Endometrial microvascular endothelial cells (primary cell): ENCODE data around the gene AP4E1. TPM values are rescaled to one million over a fixed set of nuclear protein-coding genes. Genes with fewer than 3 reads are reported as not detected.
"Not testable (repeated sequence)": the region's sequence is repeated elsewhere in the genome, so short reads cannot be mapped to it uniquely, and the experiment has no call there.

ENCODE experiments used
- in situ Hi-C: cut with HindIII; loops from 2 replicates; pipeline ENCODE4 v1.10.0; 2017; ENCODE audit warnings: low sequenced_read_pairs, low pct_unique_long_range_greater_than_20kb; ENCODE audit errors: inconsistent ontology term
- total RNA-seq: library from RNA; depleted of rRNA; stranded (reverse); fragments of >200 nt; gene quantifications from one replicate; pipeline ENCODE4 v1.2.3, GENCODE V29; 2015; ENCODE audit errors: inconsistent ontology term

AP4E1 gene
- total RNA-seq, 1 donor from 2014 or later = 10.6 TPM

DNA sequence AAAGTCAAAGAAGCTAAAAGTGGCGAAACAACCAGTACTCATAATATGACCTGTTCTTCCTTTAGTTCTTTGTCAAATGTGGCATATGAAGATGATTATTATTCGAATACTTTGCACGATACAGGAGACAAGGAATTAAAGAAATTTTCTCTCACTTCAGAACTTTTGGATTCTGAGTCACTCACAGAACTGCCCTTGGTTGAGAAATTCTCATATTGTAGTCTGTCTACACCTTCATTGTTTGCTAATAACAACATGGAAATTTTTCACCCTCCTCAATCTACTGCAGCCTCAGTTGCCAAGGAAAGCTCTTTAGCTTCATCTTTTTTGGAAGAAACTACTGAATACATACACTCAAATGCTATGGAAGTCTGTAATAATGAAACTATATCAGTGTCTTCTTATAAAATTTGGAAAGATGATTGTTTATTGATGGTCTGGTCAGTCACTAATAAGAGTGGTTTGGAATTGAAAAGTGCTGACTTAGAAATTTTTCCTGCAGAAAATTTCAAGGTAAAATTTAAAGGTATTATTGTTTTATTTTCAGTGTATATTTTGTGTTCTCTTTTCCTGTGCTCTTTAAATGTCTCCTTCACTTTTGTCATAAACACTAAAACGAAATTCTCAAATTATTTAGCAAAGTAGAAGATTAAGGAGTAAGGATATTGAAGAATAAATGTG lies 89.0 kb downstream of the AP4E1 start:
- in situ Hi-C loops = no loop called here

DNA sequence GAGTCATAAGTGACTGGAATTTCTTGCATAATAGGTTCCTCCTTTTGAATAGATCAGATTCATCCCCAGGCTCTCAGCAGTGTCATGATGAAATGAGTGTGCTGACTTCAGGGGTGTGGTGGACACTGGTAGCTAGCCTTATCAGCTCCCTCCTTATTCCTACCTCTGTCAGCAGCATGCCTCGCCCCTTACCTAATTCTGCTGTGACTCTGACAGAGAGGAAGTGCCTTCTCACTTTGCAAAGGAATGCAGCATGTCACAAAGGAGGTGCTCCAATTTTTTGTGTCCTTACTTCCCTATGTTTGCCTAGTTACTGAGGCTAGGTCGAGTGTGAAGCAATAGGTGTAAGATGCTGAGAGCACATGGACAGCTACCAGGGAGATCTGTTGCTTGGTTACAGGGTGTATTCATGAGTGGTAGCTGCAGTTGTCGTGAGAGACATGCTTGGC lies 95.6 kb downstream of the AP4E1 start:
- in situ Hi-C loops = no loop called here

DNA sequence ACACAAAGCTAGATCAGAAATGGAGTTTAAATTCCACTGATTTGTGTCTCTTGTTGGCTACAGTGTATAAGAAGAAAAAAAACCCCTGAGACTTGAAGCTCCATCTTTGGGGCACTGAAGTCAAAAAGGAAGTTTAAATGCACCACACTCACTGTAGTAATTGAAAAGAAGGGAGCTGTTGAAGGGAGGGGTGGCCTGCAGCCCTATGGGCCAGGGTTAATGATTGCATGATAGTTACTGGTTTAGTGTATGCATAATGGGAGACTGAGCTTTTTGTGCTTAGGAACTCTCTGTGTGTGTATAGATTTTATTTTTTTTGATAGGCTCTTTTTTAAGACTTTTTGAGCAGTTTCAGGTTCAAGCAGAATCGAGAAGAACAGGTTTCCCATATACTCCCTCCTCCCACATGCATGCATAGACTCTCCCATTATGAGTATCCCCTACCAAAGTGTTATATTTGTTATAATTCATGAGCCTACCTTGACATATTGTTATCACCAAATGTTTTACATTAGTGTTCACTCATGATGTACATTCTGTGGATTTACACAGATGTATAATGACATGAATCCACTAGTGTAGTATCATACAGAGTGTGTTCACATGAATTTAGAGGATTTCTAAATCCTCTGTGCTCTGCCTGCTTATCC lies 98.0 kb downstream of the AP4E1 start:
- in situ Hi-C loops = no loop called here

DNA sequence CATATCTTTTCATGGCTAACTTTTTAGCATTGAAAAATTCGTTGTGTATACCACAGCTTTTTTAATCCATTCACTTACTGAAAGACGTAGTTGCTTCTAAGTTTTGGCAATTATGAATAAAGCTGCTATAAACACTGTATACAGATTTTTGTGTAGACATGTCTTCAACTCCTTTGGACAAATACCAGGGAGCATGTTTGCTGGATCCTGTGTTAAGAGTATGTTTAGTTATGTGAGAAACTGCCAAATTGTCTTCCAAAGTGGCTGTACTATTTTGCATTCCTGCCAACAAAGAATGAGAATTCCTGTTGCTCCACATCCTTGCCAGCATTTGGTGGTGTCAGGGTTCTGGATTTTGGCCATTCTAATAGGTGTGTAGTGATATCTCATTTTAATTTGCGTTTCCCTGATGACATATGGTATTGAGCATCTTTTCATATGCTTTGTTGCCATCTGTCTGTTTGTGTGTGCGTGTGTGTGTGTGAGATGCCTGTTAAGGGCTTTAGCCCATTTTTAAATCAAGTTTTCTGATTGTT lies 98.7 kb downstream of the AP4E1 start:
- in situ Hi-C loops = no loop called here

DNA sequence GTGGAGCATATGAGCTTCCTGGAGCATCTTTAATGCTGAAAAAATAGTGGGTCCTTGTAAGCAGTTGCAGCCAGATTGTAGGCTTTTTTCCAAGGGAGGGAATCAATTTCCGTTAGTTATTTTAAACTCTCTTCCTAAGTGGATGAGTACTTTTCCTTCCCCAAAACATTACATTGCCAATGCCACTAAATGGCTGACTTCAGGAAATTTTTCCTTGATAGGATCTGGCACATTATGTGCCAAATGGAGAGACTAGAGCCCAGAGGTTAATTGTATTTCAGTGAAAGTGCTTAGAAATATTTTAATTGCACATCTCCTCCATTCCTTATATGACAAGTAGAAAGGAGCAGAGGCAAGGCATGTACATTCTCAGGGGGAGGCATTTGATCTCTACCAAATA lies 102.7 kb downstream of the AP4E1 start:
- in situ Hi-C loops = no loop called here

DNA sequence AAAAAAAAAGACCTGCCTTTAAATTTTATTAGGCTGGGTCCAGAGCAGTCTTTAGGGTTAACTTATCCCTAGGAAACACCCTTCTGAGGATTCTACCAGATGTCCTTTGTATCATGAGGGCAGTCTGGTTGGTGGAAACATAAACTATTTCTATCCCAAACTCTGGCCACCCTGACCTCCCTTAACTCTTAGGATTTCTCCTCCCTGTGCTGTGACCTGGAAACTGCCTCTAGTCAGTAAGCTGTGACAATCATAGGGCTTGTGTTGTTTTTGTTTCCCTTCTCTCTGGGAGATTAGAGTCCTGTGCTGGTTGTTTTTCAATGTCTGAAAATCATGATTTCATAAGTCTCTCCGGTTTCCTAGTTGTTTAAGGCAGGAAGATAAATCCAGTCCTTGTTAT lies 108.1 kb downstream of the AP4E1 start:
- in situ Hi-C loops = no loop called here

DNA sequence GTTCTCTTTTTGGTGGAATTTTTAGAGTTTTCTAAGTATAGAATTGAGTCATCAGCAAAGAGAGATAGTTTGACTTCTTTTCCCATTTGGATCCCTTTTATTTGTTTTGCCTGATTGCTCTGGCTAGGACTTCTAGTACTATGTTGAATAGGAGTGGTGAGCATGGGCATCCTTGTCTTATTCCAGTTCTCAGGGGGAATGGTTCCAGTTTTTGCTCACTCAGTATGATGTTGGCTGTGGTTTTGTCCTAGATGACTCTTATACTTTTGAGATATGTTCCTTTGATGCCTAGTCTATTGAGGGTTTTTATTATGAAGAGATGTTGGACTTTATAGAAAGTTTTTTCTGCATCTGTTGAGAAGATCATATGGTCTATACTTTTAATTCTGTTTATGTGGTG lies 113.7 kb downstream of the AP4E1 start:
- in situ Hi-C loops = no loop called here

DNA sequence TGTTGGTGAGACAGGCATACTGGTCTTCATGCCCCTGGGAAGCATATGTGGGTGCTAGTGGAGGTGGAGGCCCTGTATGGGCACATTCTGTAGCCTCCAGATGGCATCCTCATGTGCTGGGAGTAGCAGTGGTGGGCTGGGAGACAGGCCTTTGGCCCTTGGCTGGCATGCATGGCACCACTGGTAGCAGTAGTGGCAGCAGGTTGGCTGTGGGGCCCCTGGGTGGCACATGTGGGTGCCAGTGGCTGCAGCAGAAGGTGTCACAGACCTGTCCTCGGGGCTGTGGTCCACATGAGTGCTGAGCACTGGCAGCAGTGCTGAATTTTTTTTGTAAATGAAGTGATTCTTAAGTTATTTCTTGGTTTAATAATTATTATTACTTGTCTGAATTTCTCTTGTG lies 115.0 kb downstream of the AP4E1 start:
- in situ Hi-C loops = no loop called here

DNA sequence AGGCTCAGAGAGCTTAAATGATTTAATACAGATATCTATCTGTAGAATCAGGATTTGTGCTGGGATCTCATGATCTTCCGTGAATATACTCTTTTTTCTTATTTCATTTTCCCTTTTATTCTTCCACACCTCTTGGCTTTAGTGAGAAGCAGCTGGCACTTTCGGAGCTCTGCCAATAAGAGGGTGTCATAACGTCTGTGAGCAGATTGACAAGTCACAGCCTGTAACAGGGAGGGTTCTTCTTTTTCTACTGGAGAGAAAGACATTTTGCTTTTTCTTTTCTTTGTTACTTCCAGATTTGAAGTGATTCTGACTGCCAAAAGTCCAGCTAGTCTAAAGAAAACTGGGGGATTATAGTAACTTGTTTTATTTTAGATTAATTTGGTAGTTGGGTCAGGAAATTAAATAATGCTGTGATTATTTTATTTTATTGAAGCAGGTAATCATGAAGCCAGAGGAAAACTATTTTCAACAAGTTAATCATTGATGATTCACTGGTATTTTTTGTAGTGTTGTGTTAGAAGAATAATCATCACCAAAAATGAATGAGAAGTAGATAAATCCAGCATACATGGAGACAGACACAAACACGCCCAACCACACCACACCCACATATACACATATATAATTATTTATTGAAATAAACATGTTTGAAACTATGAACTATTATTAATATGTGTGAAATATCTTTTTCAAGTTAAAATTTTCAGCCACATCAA lies 116.4 kb downstream of the AP4E1 start:
- in situ Hi-C loops = no loop called here

DNA sequence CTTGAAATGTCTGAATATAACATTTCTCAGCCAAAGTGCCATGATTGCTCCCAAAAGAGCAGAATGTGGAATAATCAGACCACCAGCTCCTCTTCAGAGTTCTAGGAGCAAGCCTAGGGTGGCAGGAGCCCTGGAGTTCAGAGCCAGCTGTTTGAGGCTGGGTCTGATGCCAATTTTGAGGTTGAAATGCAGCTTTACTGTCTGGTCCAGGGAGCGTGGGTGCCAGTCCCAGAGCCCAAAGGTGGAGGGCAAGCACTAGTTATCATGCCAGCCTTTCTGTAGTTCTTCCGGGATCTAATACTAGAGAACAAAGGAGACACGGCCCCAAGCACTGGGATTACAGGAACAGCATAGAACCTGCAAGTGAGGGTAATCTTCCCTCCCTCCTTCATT lies 117.0 kb downstream of the AP4E1 start:
- in situ Hi-C loops = no loop called here

DNA sequence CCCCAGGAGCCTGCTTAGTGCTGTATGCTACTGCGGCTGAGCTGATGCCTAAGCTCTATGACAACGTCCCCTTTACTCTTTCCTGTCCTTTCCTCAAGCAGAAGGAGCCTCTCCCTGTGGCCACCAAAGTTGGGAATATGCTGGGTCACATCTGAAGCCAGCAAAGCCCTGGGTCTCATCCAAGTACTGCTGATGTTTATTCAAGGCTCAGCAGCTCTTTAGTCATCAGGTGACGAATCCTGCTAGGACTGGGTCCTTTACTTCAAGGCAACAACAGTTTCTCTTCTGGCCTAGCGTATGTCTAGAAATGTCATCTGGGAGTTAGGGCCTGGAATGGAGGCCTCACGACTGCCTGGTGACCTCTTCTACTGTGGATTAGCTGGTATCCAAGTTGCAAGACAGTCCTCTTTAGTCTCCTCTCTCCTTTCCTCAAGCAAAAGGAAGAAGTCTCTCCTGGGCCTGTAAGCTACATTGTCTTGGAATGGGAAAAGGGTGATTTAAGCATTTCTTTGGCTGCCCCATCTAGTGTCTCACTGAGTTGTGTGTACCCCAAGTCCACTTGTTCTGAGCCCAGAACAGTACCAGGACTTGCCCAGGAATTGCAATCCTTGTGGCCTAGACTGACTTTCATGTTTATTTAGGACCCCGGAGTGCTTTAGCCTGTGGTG lies 122.3 kb downstream of the AP4E1 start:
- in situ Hi-C loops = no loop called here

DNA sequence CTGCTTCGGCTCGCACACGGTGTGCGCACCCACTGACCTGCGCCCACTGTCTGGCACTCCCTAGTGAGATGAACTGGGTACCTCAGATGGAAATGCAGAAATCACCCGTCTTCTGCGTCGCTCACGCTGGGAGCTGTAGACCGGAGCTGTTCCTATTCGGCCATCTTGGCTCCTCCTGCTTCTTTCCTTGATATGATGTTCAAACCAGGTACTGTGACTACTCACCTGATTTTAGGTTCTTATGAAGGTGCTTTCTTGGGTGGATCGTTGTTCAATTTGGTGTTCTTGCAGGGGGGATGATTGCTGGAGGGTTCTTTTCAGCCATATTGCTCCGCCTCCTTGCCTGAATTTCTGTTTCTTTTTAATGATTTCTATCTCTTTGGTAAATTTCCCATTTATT lies 129.0 kb downstream of the AP4E1 start:
- in situ Hi-C loops = not testable (repeated sequence)

DNA sequence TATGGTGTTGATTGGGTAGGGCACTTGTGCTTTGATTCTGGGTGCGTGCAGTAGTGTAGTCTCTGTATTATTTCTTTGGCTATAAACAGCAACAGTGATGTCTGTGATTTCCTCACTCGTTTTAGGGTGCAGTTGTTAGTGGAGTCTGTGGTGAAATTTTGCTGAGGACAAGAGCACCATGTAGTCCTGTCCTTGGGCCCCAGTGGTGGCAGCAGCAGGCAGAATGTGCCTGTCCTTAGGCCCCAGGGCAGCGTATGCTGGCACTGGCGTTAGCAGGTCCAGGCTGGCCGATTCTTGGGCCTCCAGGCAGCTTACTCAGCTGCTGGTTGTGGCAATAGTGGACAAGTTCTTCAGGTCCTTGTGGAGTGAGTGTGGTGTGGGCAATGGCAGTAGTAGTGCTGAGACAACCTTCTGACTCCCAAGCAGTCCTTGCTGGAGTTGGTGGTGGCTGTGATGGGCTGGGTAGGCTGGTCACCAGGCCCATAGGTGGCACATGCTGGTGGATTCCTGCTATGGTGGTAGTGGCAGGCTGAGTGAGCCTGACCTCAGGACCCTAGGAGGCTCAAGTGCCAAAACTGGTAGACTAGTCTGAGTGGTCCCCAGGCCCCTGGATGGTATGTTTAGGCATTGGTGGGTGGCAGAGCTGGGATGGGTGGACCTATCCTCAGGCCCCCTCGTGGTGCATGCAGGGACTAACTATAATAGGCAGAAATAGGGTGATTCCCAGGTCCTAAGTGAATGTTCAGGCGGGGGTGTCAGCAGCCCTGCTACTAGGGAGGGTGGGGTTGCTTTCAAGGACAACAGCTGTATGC lies 129.9 kb downstream of the AP4E1 start:
- in situ Hi-C loops = no loop called here

DNA sequence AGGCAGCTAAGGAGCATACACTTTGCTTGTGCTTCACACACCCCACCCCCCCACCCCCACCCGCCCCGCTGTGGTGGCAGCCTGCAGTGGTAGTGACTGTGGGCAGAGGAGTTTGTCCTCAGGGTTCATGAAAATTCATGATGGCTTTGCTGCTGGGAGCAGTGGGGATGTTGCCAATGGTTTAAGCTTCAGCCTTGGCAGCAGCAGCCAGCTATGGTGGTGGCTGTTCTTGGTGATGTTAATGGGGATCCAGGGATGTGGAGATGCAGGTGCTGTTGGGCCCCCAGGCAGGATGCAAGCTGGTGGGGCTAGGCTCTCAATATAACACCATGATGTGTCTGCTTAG lies 130.5 kb downstream of the AP4E1 start:
- in situ Hi-C loops = no loop called here

DNA sequence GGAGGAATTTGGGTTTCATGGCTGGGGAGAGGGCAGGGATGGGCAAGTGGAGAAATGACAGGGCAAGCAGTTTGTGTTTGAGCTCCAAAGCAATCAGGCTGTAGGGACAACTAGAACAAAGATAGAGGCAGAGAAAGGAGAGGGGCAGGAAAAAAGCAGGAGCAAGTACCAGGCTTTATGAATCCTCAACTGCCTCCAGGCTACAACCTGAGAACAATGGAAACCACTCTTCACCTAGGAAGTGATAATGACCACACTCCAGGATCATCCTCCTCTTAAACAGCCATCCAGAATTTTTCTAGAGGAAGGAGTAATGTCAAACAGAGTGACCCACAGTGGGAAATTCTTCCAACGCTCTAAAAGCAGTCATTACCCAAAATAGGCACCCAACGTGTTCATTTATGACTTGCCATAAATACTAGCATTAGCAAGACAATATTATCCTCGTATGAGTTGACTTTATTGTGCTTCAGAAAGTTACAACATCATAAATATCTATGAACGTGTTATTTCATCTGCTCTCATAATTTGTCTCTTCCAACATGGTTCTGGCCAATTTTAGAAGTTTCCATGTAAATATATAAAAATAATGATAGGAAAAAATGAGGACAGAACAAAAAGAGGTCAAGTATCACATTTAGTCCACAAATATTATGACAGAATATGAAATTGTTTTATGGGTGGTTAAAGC lies 135.7 kb downstream of the AP4E1 start:
- in situ Hi-C loops = no loop called here

DNA sequence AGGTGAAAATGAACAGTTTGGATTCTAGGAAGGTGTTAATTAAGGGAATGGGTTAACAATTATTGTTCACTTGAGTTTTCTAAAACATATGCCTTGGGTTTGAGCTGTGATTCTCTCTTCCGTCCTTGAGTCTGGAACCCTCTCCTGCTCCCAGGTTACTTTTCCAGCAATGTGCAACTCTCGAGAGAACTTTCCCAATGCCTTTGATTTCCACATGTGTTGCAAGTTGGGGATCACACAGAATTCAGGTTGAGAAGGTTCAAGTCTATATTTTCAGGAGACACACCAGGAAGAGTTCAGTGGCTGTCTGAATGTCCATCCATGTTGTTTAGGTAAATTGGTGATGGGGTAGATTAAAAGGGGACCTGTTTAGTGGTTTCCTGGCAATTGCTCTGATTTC lies 137.5 kb downstream of the AP4E1 start:
- in situ Hi-C loops = no loop called here

DNA sequence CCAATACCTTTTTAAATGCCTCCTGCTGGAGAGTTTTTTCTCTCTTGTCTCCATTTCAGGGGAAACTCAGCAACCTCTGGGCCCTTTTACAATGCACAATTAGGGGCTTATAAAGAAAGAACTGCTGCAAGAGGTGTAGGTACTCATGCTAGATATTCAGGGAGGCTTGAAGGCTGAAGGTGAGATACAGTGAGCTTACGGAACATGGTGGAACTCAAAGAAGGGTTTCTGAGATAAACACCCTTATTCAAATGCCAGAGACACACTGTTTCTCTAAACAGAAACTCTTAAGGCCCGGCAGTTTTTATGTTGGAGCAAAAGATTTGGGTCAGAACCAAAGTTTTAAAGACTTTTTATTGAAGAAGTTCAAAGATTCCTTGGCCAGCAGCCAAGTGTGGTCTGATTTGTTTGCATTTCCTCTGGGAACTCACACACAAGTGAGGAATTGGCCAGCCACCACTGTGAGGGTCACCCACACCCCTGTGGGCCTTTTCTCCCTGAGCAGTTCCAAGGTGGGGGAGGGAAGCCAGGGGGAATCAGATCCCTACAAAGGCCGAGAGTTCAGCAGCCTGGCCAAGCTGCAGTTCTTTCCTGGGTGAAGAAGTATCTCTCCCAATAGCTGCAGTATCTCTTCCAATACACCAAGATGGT lies 138.4 kb downstream of the AP4E1 start:
- in situ Hi-C loops = no loop called here

DNA sequence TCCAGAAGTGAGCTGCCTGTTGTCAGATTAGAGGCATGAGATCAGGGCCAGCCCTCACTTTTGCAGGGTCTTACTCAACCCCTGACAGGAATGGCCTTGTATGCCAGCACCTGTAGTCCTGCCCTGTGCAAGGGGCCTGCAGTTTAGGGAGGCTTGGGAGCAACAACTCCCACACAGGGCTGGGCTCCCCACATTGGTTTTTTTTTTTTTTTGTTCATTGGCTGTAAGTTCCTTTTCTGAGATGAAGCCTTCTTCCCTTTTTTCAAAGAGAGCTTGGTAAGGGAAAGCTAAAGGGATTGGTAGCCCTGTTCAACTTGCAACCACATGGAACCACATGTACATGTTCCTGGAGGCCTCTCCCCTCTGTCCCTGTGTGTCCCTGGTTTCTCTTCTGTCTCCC lies 139.8 kb downstream of the AP4E1 start:
- in situ Hi-C loops = no loop called here
